Stomach (tissue), 4 donors: Measurements from ENCODE around the gene ZNF358.

Source experiments
- EP300 ChIP-seq: sonication (generic); formaldehyde crosslinking; IDR thresholded peaks from one replicate; pipeline ENCODE4 v1.6.1; 2017; ENCODE audit warnings: antibody characterized with exemption
- TF ChIP-seq, protein P1 (sequence below), 7 experiments: fragments of 450-650 bp in 4 of 7; fragments of 200-600 bp in 3 of 7; sonication (generic) in 3 of 7; IDR thresholded peaks; one replicate each; pipeline ENCODE4 v1.5.1; 2016 to 2019; ENCODE audit warnings: antibody characterized with exemption in 7 of 7, control low read depth in 2 of 7, mild to moderate bottlenecking in 1 of 7

DNA sequence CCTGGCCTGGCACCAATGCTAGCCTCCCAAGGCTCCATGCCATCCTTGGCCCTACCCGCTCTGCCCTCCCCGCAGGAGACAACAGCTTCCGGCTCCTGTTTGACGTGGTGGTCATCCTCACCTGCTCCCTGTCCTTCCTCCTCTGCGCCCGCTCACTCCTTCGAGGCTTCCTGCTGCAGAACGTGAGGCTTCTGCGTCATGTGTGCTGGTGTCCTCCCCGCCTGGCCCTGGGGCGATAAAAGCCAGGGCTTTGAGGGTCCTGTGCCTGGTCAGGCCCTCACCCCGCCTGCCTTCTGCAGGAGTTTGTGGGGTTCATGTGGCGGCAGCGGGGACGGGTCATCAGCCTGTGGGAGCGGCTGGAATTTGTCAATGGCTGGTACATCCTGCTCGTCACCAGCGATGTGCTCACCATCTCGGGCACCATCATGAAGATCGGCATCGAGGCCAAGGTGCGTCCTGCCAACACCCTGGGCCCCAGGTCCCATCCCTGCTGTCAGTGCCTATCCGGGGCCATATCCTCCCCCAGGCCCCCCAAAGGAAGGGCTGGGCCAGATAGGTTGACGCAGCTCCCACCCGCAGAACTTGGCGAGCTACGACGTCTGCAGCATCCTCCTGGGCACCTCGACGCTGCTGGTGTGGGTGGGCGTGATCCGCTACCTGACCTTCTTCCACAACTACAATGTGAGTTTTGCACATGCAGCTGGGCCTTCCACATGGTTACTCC is 12.8 kb downstream of the ZNF358 start:
- TF ChIP-seq, protein P1, sequence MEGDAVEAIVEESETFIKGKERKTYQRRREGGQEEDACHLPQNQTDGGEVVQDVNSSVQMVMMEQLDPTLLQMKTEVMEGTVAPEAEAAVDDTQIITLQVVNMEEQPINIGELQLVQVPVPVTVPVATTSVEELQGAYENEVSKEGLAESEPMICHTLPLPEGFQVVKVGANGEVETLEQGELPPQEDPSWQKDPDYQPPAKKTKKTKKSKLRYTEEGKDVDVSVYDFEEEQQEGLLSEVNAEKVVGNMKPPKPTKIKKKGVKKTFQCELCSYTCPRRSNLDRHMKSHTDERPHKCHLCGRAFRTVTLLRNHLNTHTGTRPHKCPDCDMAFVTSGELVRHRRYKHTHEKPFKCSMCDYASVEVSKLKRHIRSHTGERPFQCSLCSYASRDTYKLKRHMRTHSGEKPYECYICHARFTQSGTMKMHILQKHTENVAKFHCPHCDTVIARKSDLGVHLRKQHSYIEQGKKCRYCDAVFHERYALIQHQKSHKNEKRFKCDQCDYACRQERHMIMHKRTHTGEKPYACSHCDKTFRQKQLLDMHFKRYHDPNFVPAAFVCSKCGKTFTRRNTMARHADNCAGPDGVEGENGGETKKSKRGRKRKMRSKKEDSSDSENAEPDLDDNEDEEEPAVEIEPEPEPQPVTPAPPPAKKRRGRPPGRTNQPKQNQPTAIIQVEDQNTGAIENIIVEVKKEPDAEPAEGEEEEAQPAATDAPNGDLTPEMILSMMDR (IDR thresholded peaks at IDR 0.05): no peak
- TF ChIP-seq EP300: no peak
